Measurements from ENCODE around the gene ITGB3BP.
"Not testable (repeated sequence)": the region's sequence is repeated elsewhere in the genome, so short reads cannot be mapped to it uniquely, and the experiment has no call there.

- not testable (repeated sequence) for TF ChIP-seq CTCF (conservative IDR thresholded peaks at IDR 0.05; ENCODE audit: low read depth, low read length); RFX5 (IDR thresholded peaks at IDR 0.05; ENCODE audit: low read depth, low read length); NFE2L2 (IDR thresholded peaks at IDR 0.05; ENCODE audit: low read depth, low read length); POLR2A (IDR thresholded peaks at IDR 0.05; ENCODE audit: low read depth, low read length); USF2 (IDR thresholded peaks at IDR 0.05; ENCODE audit: low read depth, low read length)
These were observed 54.3 kb downstream of the ITGB3BP start for GRCh38 chr1:63468683-63469082.
